ENCODE measurements around the gene STEAP1B.
"Not testable (repeated sequence)": the region's sequence is repeated elsewhere in the genome, so short reads cannot be mapped to it uniquely, and the experiment has no call there.

GRCh38 chr7:22524353-22524947 is 24.5 kb upstream of the STEAP1B start:
- not testable (repeated sequence) for TF ChIP-seq CTCF (IDR thresholded peaks at IDR 0.05; ENCODE audit: poor library complexity); EZH2 (IDR thresholded peaks at IDR 0.05; ENCODE audit: borderline replicate concordance); EZH2phosphoT487 (IDR thresholded peaks at IDR 0.05; ENCODE audit: low read depth, severe bottlenecking, unreplicated experiment)

All from hepatocyte (in vitro differentiated cells).